Parathyroid adenoma (tissue), 2 donors: Measurements from ENCODE around the gene ZC3H12C.
"Not testable (repeated sequence)": the region's sequence is repeated elsewhere in the genome, so short reads cannot be mapped to it uniquely, and the experiment has no call there.

Experiments used
- H2AFZ ChIP-seq: fragments of 300-600 bp; sonication (generic); one replicate; pipeline ENCODE4 v1.7.0; 2017; ENCODE audit warnings: antibody characterized with exemption, mild to moderate bottlenecking
- H3K27ac ChIP-seq: fragments of 300-600 bp; sonication (generic); one replicate; pipeline ENCODE4 v1.7.0; 2017
- H3K27me3 ChIP-seq: fragments of 300-600 bp; sonication (generic); one replicate; pipeline ENCODE4 v1.7.0; 2017; ENCODE audit warnings: low read length; ENCODE audit not compliant: control insufficient read depth, insufficient read depth
- H3K36me3 ChIP-seq: fragments of 300-600 bp; sonication (generic); one replicate; pipeline ENCODE4 v1.7.0; 2017; ENCODE audit warnings: low read length; ENCODE audit not compliant: control insufficient read depth, insufficient read depth
- H3K4me1 ChIP-seq: fragments of 300-600 bp; sonication (generic); one replicate; pipeline ENCODE4 v1.7.0; 2017; ENCODE audit warnings: control low read depth
- H3K4me2 ChIP-seq: fragments of 300-600 bp; sonication (generic); one replicate; pipeline ENCODE4 v1.7.0; 2017; ENCODE audit warnings: low read length
- H3K4me3 ChIP-seq: fragments of 300-600 bp; sonication (generic); one replicate; pipeline ENCODE4 v1.7.0; 2017; ENCODE audit warnings: low read depth, low read length
- H3K79me2 ChIP-seq: fragments of 300-600 bp; sonication (generic); one replicate; pipeline ENCODE4 v1.7.0; 2017; ENCODE audit warnings: control low read depth
- H3K9ac ChIP-seq: fragments of 300-600 bp; sonication (generic); one replicate; pipeline ENCODE4 v1.7.0; 2017; ENCODE audit warnings: mild to moderate bottlenecking
- H3K9me3 ChIP-seq: fragments of 300-600 bp; sonication (generic); one replicate; pipeline ENCODE4 v1.7.0; 2017; ENCODE audit warnings: low read length; ENCODE audit not compliant: control insufficient read depth
- TF ChIP-seq, protein P1 (sequence below): fragments of 300-600 bp; sonication (generic); IDR thresholded peaks from one replicate; pipeline ENCODE4 v1.7.0; 2017; ENCODE audit warnings: antibody characterized with exemption, mild to moderate bottlenecking
- donor health status: primary hyperparathyroidism.

The ZC3H12C gene

DNA sequence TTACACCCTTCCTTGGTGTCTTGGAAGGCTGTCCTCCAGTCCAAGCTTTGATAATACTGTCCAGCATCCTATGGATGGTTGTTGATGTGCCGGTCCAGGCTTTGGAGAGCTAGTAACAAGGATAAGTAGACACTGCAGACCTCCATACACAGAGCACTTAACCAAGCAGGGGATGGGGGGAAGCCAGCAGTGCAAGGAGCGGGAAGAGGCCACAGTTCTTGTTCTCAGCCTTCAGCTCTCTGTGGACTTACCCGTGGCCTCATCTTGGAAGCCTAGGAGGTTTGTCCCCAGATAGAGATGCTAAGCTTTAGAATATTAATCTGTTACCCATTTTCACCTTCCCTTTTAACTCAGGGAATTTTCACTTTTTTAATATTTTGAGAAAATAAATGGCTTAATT lies 30.9 kb upstream of the ZC3H12C start:
- Histone ChIP-seq H3K36me3 (no peaks in the 10 kb centered on the region), H3K9me3 (no peaks in the 10 kb centered on the region), H2AFZ (no peak overlapping the region), H3K4me2 (no peak overlapping the region), H3K4me3 (no peak overlapping the region), H3K27me3 (no peaks in the 10 kb centered on the region), H3K4me1 (no peaks in the 10 kb centered on the region), H3K79me2 (no peaks in the 10 kb centered on the region), H3K27ac (no peak overlapping the region), H3K9ac (no peak overlapping the region)
- TF ChIP-seq, protein P1, sequence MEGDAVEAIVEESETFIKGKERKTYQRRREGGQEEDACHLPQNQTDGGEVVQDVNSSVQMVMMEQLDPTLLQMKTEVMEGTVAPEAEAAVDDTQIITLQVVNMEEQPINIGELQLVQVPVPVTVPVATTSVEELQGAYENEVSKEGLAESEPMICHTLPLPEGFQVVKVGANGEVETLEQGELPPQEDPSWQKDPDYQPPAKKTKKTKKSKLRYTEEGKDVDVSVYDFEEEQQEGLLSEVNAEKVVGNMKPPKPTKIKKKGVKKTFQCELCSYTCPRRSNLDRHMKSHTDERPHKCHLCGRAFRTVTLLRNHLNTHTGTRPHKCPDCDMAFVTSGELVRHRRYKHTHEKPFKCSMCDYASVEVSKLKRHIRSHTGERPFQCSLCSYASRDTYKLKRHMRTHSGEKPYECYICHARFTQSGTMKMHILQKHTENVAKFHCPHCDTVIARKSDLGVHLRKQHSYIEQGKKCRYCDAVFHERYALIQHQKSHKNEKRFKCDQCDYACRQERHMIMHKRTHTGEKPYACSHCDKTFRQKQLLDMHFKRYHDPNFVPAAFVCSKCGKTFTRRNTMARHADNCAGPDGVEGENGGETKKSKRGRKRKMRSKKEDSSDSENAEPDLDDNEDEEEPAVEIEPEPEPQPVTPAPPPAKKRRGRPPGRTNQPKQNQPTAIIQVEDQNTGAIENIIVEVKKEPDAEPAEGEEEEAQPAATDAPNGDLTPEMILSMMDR, result no peak

DNA sequence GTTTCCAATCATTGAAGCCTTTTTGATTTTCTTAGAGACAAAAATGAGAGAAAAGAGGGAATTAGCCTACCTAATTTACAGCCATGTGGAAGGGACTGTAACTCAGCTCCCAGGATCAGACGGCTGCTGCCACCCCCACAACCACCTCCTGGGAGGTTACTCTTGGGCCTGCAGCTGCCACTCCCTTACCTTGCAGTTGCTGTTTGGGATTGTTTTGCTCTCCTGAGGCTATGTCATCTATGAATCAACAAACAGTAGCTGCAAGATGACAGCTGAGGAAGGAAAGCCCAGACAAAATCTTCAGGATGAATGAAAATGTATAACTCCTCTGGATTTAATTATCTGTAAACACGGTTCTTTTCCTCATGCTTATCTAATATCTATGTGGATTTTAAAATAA lies 28.0 kb upstream of the ZC3H12C start:
- no peak overlapping the region for H3K4me2 ChIP-seq
- no peaks in the 10 kb centered on the region for H3K79me2 ChIP-seq
- no peaks in the 10 kb centered on the region for H3K36me3 ChIP-seq
- no peak overlapping the region for H3K9ac ChIP-seq
- H2AFZ ChIP-seq, result no peak overlapping the region
- H3K9me3 ChIP-seq, result no peaks in the 10 kb centered on the region
- no peaks in the 10 kb centered on the region for H3K4me1 ChIP-seq
- no peak overlapping the region for H3K4me3 ChIP-seq
- no peaks in the 10 kb centered on the region for H3K27me3 ChIP-seq
- TF ChIP-seq, protein P1, result no peak
- H3K27ac ChIP-seq, result no peak overlapping the region

DNA sequence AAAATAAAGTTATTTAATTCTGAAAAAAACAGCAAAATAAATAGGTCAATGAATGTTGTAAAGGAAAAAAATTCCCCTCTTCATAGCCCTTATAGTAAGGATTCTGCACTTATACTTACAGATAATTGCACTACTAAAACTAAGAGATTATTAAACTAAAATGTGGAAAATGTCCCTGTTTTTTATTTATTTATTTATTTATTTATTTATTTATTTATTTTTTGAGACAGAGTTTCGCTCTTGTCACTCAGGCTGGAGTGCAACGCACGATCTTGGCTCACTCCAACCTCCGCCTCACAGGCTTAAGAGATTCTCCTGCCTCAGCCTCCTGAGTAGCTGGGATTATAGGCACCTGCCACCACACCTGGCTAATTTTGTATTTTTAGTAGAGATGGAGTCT lies 25.2 kb upstream of the ZC3H12C start:
- not testable (repeated sequence) for H3K9me3 ChIP-seq, H3K4me1 ChIP-seq, H3K9ac ChIP-seq, H3K27me3 ChIP-seq, H3K4me2 ChIP-seq, H3K36me3 ChIP-seq, H3K79me2 ChIP-seq, H3K4me3 ChIP-seq, H2AFZ ChIP-seq
- H3K27ac ChIP-seq, result peak overlapping the region; percentile 56

DNA sequence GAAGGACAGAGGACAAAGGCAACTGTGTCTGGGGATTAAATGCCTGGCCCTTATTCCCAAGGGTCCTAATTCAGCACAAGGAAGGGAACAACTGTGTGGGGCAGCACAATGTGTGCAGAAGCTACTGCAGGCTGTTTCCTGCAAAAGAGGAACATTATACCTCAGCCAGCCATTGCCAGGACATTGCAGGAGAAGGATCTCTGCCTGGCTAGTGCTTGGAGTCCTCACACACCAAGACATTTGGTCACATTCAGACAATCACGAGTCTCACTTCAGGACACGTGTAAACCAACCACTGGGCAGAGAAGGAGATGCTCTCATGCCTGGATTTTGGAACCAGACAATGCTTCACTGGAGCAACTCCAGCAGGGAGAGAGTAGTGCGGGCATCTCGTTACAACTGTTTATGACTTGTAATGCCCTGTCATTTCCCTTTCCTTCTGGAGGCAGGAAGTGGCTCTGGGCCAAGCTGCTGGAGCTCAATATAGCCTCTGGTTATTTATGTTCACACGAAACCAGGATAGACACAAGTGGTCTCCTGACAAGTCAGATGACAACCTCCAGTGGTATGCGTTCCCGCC lies 23.9 kb upstream of the ZC3H12C start:
- Histone ChIP-seq H3K4me2 (no peak overlapping the region), H3K27me3 (no peaks in the 10 kb centered on the region), H3K36me3 (no peaks in the 10 kb centered on the region), H3K4me3 (no peak overlapping the region), H2AFZ (no peak overlapping the region), H3K27ac (peak overlapping the region; percentile 56), H3K4me1 (no peaks in the 10 kb centered on the region), H3K9me3 (no peaks in the 10 kb centered on the region), H3K9ac (no peak overlapping the region), H3K79me2 (no peaks in the 10 kb centered on the region)
- TF ChIP-seq, protein P1, result no peak

DNA sequence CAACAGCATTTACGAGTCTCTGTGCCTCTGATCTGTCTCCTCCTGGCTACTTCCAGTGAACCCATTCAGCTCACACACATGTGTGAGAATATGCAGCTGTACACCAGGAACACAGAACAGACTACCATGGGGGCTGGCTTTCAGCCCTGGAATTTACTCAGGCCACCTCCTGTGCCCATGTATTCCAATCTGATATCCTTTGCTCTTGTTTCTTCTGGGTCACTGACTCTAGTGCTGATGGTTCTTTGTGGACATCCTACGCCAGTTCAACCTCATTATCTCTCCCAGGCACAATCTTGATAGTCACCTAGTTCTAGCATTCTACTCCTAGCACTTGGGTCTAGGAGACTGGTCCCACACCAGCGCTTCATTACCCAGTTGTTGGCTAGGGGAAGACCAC lies 23.0 kb upstream of the ZC3H12C start:
- Histone ChIP-seq H3K79me2 (no peaks in the 10 kb centered on the region), H3K4me3 (no peak overlapping the region), H3K4me2 (no peak overlapping the region), H2AFZ (no peak overlapping the region), H3K27me3 (no peaks in the 10 kb centered on the region), H3K27ac (peak overlapping the region; percentile 30), H3K4me1 (no peaks in the 10 kb centered on the region), H3K9me3 (no peaks in the 10 kb centered on the region), H3K9ac (no peak overlapping the region), H3K36me3 (no peaks in the 10 kb centered on the region)
- TF ChIP-seq, protein P1, result no peak
